ENCODE measurements around the gene GSDME.
A peak's percentile ranks its signal among the peaks of the same experiment; 100 is the strongest.
"Not testable (repeated sequence)": the region's sequence is repeated elsewhere in the genome, so short reads cannot be mapped to it uniquely, and the experiment has no call there.

The GSDME gene

GRCh38 chr7:24757353-24758275 is at the start of gene GSDME:
Gene GSDME, minus strand, starts transcription at chr7:24757464. Its CDS starts 7,690 bp downstream, at chr7:24749774.
- DNase-seq (ENCODE audit: low spot score), result peak; percentile 83

- DNase-seq (ENCODE audit: low spot score), result no peak
Observed at GRCh38 chr7:24802300-24802699, 45.0 kb upstream of the GSDME start.

- no peak for DNase-seq (ENCODE audit: low spot score)
Observed at GRCh38 chr7:24801883-24802282, 44.6 kb upstream of the GSDME start.

GRCh38 chr7:24800667-24801066 is 43.4 kb upstream of the GSDME start:
- DNase-seq (ENCODE audit: low spot score), result no peak

GRCh38 chr7:24800073-24800472 is 42.8 kb upstream of the GSDME start:
- DNase-seq (ENCODE audit: low spot score), result no peak

- no peak for DNase-seq (ENCODE audit: low spot score)
Observed at GRCh38 chr7:24799506-24799905, 42.2 kb upstream of the GSDME start.

- no peak for DNase-seq (ENCODE audit: low spot score)
Observed at GRCh38 chr7:24798261-24798660, 41.0 kb upstream of the GSDME start.

GRCh38 chr7:24797270-24797669 is 40.0 kb upstream of the GSDME start:
- DNase-seq (ENCODE audit: low spot score), result no peak

- no peak for DNase-seq (ENCODE audit: low spot score)
Observed at GRCh38 chr7:24795407-24795767, 38.1 kb upstream of the GSDME start.

GRCh38 chr7:24794751-24795406 is 37.6 kb upstream of the GSDME start:
- DNase-seq (ENCODE audit: low spot score), result not testable (repeated sequence)

- no peak for DNase-seq (ENCODE audit: low spot score)
Observed at GRCh38 chr7:24793982-24794648, 36.9 kb upstream of the GSDME start.

GRCh38 chr7:24788961-24789576 is 31.8 kb upstream of the GSDME start:
- DNase-seq (ENCODE audit: low spot score), result no peak

GRCh38 chr7:24788075-24788474 is 30.8 kb upstream of the GSDME start:
- no peak for DNase-seq (ENCODE audit: low spot score)

- DNase-seq (ENCODE audit: low spot score), result no peak
Observed at GRCh38 chr7:24786941-24787340, 29.7 kb upstream of the GSDME start.

GRCh38 chr7:24786306-24786705 is 29.0 kb upstream of the GSDME start:
- DNase-seq (ENCODE audit: low spot score), result no peak

- no peak for DNase-seq (ENCODE audit: low spot score)
Observed at GRCh38 chr7:24784277-24784676, 27.0 kb upstream of the GSDME start.

- no peak for DNase-seq (ENCODE audit: low spot score)
Observed at GRCh38 chr7:24783698-24784097, 26.4 kb upstream of the GSDME start.

- DNase-seq (ENCODE audit: low spot score), result no peak
Observed at GRCh38 chr7:24781106-24781505, 23.8 kb upstream of the GSDME start.

GRCh38 chr7:24779283-24779655 is 22.0 kb upstream of the GSDME start:
- DNase-seq (ENCODE audit: low spot score), result no peak

GRCh38 chr7:24778543-24779282 is 21.4 kb upstream of the GSDME start:
- no peak for DNase-seq (ENCODE audit: low spot score)

GRCh38 chr7:24777806-24778205 is 20.5 kb upstream of the GSDME start:
- DNase-seq (ENCODE audit: low spot score), result no peak

- DNase-seq (ENCODE audit: low spot score), result no peak
Observed at GRCh38 chr7:24773646-24774045, 16.4 kb upstream of the GSDME start.
